ENCODE data around the gene MXRA7.

The MXRA7 gene

GRCh38 chr17:76683921-76684745 lies 26.6 kb downstream of the MXRA7 start:
- Histone ChIP-seq H3K27ac (no peak overlapping the region), H3K4me3 (no peak overlapping the region)

- no peak overlapping the region for H3K4me3 ChIP-seq
- peak overlapping the region in 1 of 21 experiments; percentile 53 for H3K27ac ChIP-seq
Measured at GRCh38 chr17:76683011-76683755, 27.6 kb downstream of the MXRA7 start.

- Histone ChIP-seq H3K27ac (peak overlapping the region in 2 of 21 experiments; percentile 33 to 44), H3K4me3 (no peak overlapping the region)
Measured at GRCh38 chr17:76682296-76682695, 28.5 kb downstream of the MXRA7 start.

DNA sequence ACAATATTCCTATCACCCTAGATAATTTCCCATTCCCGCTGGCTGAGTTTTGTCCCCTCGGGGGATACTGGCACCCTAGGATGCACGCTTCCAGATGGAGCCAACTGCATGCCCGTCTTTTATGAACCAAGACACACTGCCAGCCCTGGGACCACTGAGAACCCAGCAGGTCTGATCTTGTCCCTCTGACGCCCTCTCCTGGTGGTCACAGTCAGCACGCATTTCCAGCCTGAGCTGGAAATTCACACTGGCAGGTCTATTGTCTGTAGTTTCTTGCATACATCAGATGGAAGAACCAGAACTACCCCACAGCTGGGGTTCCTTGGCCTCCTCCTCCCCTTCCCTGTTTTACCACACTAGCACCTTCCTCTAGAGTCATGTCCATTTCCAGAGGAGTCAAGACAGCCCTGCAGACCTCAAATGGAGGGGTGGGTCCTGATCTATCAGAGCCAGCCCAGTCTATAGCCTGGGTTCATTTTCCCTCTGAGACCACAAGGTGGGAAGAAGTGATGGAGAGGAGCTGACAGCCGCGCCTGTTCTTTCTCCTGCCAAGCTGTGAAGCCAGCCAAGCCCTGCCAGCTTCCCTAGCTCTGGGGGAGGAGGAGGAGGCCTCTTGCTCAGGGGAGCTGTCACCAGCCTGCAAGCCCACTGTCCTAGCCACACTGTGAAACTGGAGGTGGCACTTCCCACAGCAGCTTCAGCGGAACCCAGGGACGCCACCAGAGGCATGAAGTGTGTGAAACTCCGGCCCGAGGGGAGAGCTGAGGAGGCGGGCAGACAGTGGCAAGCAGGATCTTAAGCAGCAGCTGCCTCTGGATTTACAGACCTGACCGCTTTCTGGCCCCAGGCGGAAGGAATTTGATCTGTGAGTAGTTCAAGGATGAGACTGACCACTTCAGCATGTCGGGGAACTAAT lies 29.3 kb downstream of the MXRA7 start:
- H3K27ac ChIP-seq: peak overlapping the region in 6 of 21 experiments; percentile 2 to 44 (median 29)
- no peak overlapping the region for H3K4me3 ChIP-seq

DNA sequence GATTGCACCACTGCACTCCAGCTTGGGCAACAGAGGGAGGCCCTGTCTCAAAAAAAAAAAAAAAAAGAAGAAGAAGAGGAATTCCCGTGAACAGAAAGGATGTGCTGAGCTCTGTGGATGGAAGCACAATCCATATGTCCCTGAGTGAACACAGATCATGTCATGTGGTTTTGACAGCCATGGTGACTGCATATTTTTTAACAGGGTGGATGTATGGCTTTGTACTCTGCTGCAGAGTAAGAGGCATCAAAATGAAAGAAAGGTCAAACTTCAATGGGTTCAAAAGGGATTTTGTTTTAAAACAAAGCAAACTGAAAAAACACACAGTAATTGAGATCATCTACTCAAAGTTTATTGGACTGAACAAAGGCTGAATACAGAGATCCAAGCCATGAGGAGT lies 31.5 kb downstream of the MXRA7 start:
- Histone ChIP-seq H3K4me3 (no peak overlapping the region), H3K27ac (no peak overlapping the region)

DNA sequence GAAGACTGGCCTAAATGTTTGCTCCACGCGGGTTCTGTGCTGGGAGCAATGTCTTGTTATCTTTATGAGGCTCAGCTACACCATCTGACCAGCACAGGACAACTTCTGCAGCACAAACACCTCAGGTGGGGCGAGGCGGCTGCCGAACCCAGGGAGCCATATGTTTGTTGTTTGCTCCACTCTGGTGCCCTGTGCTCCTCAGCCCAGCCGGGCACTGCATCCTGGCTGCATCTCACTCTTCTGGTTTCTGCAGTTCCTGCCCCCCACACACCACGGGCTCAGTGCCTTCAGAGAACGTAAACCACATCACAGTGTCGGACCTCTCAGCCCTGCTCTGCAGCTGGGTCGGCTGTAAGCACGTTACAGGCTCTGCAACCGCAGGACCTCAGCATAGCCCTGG lies 32.4 kb downstream of the MXRA7 start:
- Histone ChIP-seq H3K27ac (peak overlapping the region in 5 of 21 experiments; percentile 7 to 68 (median 36)), H3K4me3 (no peak overlapping the region)

DNA sequence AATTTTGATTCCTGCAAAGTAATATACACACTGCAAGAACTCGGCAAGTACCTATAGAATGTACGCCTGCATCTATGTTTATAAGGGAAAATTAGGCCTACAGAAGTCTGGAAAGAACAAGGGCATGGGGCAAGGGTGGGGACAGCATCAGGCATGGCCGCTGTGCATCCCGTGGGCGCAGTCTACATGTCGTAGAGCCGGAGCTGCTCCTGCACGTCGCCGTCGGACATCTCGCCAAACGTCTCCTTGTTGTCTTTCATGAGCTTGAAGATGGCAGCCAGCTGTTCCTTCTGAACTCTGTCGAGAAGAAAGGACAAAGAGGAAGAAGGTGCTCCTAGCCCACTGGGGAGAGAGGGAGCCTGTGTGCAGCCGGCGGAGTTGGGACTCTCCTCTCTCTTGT lies 33.4 kb downstream of the MXRA7 start:
- H3K27ac ChIP-seq: peak overlapping the region in 1 of 21 experiments; percentile 68
- no peak overlapping the region for H3K4me3 ChIP-seq

GRCh38 chr17:76676629-76677028 lies 34.1 kb downstream of the MXRA7 start:
- no peak overlapping the region for H3K4me3 ChIP-seq
- no peak overlapping the region for H3K27ac ChIP-seq

DNA sequence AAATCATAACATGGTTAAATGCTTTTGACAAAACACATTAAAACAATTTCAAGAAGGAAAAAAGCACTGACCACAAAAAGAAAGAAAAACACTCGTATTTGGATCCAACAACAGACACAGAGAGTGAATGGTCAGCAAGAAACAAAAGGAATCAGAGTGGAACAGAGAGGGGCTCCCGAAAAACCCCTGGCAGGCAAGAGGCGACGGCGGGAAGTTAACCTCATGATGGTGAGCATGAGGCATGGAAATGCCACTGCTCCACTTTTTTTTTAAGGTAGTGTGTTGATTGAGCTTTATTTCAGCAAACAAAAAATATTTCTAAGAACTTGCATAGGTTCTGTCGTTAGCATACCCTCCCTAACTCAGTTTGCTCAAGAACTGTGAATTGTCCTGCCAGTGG lies 35.1 kb downstream of the MXRA7 start:
- Histone ChIP-seq H3K4me3 (no peak overlapping the region), H3K27ac (no peak overlapping the region)

DNA sequence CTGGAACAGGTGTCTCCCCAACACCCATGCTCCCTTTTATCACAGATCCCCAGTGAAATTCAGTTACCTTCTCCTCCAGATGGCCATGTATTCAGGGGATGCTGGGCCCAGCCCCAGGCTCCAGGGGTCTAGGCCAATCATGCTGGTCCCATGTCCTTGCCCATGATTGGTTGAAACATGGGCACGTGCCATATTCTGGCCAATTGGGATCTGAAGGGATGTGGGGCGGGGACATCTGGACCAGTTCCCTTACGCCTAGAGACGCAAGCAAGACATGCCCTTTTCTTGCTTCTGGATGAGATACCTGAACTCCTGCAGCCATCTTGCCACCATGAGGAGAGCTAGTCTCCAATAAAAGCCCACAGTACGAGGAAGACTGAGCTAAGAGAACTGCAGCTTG lies 36.2 kb downstream of the MXRA7 start:
- Histone ChIP-seq H3K4me3 (no peak overlapping the region), H3K27ac (no peak overlapping the region)

GRCh38 chr17:76673729-76674128 lies 37.0 kb downstream of the MXRA7 start:
- H3K27ac ChIP-seq: no peak overlapping the region
- no peak overlapping the region for H3K4me3 ChIP-seq

DNA sequence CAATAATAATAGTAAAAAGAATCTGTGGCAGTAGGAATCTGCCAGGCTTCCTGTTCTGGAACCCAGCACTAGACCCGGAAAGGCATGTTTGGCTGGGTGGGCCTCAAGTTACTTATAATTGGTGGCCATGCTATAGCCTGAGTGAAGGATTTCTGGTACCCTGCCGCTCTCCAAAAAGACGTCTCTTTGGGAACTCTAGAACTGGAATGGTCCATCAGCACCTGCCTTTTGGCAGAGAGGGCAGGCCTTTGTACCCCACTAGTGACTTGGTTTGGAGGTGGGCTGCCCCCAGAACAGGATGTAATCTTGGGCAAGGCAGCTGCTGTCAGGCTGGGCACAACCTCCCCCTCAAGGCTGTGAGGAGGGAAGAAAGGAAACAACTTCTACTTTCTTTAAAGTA lies 37.9 kb downstream of the MXRA7 start:
- Histone ChIP-seq H3K27ac (peak overlapping the region in 1 of 21 experiments; percentile 8), H3K4me3 (no peak overlapping the region)

- Histone ChIP-seq H3K4me3 (peak overlapping the region; percentile 36 to 66 (median 49)), H3K27ac (peak overlapping the region; percentile 52 to 94 (median 86))
Measured at GRCh38 chr17:76672270-76672851, 38.4 kb downstream of the MXRA7 start.

DNA sequence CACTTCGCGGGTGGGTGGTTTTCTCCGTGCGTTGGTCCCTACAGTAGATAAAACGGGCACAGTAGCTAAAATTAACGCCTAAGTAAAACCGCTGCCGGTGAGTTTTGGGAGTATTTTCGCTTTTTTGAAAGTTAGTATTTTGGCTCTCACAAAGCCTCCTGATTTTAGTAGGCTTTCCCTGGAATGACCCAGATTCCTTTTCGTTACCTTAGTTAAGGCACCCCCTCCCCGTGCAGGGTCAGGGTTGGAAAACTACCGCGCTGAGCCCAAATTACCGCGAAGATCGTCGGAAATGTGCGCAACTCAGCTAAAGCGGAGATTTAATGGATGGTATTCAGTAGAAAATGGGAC lies 38.9 kb downstream of the MXRA7 start:
- peak overlapping the region; percentile 36 to 66 (median 49) for H3K4me3 ChIP-seq

GRCh38 chr17:76671123-76671911 lies 39.4 kb downstream of the MXRA7 start:
- H3K27ac ChIP-seq: peak overlapping the region; percentile 47 to 96 (median 89)
- H3K4me3 ChIP-seq: peak overlapping the region; percentile 36 to 66 (median 49)

More for the DNA sequence above, 38.9 kb downstream of the MXRA7 start:
- H3K27ac ChIP-seq: peak overlapping the region; percentile 52 to 94 (median 86)

- Histone ChIP-seq H3K4me3 (peak overlapping the region in 1 of 7 experiments; percentile 66), H3K27ac (peak overlapping the region in 18 of 21 experiments; percentile 49 to 96 (median 90))
Measured at GRCh38 chr17:76670718-76671122, 40.0 kb downstream of the MXRA7 start.

GRCh38 chr17:76670020-76670717 lies 40.6 kb downstream of the MXRA7 start:
- Histone ChIP-seq H3K4me3 (no peak overlapping the region), H3K27ac (peak overlapping the region in 7 of 21 experiments; percentile 49 to 96 (median 92))

All from skin epidermis (tissue), 12 donors.